NCI-H1105 treated with DMSO at 0.1 percent for 48 hours (cell line): ENCODE results near the gene HES1.
"Not testable (repeated sequence)": the region's sequence is repeated elsewhere in the genome, so short reads cannot be mapped to it uniquely, and the experiment has no call there.

ENCODE experiments used
- DNase-seq: peaks from one replicate; lab custom pipeline; 2025; lab: John Stamatoyannopoulos, UW

Gene HES1

DNA sequence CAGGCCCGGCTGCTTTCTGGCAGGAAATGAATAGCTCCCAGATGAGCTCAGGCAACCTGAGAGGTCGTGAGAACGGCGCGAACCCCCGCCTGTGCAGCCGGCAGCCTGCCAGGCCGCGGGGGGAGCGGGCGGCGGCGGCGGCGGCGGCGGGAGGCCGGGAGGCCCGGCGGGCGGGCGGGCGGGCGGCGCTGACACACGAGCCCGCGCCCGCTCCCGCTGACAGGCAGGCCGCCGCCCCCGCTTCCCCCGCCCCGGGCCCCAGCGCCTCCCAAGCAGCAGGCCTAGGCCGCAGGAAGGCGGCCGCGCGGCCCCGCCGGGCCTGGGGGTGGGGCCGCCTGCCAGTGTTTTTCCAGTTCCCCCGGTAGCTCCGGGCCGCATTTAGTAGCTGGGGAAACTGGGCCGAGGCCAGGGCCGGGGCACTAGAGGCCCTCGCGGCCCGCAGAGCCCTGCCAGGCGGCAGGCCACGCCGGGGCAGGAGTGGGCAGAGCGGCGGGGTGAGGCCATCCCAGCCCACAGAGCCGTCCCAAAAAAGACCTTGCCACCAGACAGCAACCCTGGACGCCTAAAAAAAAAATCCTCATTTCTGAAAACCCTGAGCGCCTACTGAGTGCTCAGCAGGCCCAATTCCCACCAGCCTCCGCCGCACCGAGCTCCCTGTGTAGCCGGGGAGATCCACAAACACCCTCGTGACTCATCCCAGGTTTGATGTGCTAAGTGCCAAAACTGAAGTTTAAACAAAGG is 5.6 kb downstream of the HES1 start:
- DNase-seq, result peak; percentile 85

- no peak for DNase-seq
These were observed 6.4 kb downstream of the HES1 start for GRCh38 chr3:194142156-194142910.

GRCh38 chr3:194145702-194146101 is 9.8 kb downstream of the HES1 start:
- DNase-seq, result no peak

- DNase-seq, result no peak
These were observed 11.7 kb downstream of the HES1 start for GRCh38 chr3:194147679-194148078.

DNA sequence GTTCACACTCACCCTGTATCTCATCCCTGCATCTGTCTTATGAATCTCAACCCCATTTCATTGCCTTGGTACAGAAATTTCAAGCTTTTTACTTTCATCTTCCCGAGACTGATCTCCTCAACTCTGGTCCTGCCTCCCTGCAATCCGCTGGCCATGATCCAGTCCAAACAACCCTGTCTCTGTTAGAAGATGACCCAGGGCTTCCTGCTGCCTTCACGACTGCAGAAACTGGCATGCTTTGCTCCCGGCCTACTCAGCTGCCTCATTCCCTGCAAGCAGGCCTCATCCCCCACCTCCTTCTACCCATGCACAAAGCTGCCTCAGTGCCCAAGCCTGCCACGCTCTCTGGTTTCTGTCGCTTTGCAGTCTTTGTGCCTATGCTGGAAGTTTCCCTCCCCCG is 12.4 kb downstream of the HES1 start:
- no peak for DNase-seq

GRCh38 chr3:194150252-194150934 is 14.4 kb downstream of the HES1 start:
- DNase-seq, result no peak

DNA sequence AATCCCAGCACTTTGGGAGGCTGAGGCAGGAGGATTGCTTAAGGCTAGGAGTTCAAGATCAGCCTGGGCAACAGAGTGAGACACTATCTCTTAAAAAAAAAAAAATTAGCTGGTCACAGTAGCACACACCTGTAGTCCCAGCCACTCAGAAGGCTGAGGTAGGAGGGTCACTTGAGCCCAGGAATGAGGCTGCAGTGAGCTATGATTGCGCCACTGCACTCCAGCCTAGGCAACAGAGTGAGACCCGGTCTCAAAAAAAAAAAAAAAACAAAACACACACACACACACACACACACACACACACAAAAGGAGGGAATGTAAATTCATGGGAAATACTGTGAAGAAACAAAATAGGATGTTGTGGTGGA is 15.0 kb downstream of the HES1 start:
- not testable (repeated sequence) for DNase-seq

DNA sequence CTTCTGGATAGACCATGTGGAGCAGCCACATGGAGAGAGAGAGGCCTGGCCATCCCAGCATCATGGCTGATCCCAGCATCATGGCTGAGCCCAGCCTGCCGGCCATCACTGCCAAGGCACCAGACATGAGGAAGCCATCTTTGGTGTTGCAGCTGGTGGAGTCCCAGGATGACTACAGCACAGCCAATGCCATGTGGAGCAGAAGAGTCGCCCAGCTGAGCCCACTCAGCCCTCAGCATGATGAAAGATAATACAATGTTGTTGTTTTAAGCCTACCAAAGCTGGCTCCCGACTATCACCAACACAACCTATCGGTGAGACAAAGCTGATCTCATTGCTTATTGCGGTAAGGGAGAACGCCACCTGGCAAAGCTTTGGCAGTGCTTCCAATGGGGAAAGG is 18.4 kb downstream of the HES1 start:
- DNase-seq, result no peak

DNA sequence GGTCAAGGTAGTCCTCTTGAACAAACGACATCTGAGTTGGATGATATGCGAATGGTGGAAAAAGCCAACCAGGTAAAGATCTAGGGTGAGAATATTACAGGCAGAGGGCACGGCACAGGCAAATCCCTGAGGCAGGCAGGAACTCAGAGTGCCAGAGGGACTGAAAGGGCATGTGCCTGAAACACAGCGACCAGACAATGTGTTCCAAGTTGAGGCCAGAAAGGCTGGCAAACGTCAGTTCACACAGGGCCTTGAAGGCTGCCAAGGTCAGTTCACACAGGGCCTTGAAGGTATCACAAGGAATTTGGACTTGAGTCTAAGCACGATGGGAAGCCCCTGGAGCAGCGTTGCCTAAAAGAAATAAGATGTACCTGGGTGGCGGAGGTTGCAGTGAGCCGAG is 20.1 kb downstream of the HES1 start:
- no peak for DNase-seq

DNA sequence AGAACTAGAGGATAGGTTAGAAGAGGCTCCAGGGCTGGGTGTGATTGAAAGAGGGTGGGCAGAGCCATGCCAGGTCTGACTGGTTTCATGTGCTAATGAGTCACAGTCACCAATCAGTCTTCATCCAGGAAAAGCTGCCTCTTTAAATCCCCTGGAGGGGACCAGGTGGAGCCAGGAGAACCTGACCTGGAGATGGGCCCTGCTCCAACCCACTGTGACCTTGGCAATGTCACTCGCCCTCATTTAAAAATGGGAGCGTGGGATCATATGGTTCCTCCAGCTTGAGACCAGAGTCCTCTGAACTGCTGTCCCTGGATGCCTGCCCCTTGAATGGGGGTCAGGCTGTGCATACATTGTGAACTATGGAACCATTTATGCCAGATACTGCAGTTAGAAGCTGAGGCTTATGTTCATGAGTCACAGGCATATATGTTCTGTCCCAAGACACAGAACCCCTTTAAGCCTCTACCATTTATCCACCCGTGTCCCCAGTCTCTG is 23.0 kb downstream of the HES1 start:
- DNase-seq, result no peak

- no peak for DNase-seq
These were observed 24.2 kb downstream of the HES1 start for GRCh38 chr3:194160158-194160557.

- no peak for DNase-seq
These were observed 25.4 kb downstream of the HES1 start for GRCh38 chr3:194161131-194162045.

DNA sequence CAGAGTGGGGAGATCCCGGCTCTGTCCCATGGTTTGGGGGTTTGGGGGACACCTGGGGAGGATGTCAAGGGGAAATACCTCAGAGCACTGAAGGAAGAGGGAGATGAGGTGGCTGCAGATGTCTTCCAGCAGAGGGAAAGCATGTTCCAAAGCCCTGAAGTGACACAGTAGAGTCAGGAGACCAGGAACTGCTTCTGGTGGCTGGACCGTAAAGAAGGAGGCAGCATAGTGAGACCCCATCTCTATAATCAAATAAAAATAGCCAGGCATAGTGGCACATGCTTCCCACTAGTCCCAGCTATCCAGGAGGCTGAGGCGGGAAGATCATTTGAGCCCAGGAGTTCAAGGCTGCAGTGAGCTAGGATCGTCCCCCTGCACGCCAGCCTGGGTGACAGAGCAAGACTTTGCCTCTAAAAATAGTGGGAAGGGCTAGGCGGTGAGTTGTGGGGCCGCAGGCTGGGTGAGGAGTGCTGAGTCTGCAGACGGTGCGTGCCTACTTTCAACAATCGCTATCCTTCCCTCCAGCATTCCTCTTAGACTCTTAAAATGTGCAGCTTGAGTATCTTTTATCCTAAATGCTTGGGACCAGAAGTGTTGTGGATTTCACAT is 26.2 kb downstream of the HES1 start:
- no peak for DNase-seq

DNA sequence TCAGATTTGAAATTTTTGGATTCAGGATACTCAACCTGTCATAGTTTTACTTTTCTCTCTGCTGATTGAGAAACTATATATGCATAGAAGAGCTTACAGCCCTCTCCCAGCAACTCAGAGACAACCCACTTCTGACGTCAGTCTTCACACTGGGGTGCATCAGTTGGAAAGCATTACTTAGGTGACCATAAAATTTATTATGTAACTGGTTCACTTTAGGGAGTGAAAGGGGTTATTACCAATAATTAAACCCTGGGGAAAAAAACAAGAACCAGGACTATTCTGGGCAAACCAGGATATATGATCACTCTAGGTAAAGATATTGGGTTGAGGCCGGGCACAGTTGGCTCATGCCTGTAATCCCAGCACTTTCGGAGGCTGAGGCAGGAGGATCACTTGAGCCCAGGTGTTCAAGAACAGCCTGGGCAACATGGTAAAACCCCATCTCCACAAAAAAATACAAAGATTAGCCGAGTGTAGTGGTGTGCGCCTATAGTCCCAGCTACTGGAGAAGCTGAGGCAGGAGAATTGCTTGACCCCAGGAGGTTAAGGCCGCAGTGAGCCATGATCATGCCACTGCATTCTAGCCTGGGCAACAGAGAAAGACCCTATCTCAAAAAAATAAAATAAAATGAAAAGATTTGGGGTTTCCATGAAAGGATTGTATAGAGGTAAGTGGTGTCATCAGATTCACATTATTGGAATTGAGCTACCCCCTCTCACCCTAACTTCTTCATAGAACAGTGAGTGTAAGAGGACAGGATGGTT is 27.1 kb downstream of the HES1 start:
- no peak for DNase-seq

GRCh38 chr3:194163697-194164096 is 27.7 kb downstream of the HES1 start:
- DNase-seq, result no peak

DNA sequence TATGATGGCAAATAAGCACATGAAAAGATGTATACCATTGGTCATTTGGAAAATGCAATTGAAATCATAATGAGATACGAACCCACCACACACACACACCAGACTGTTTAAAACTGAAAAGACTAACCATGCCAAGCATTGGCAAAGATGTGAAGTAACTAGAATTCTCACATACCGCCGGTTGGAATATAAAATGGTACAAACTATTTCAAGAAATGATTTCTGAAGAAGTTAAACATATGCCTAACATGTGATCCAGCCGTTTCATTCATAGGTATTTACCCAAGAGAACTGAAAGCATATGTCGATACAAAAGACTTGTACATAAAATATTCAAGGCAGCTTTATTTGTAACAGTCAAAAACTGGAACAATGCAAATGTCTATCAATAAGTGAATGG is 28.9 kb downstream of the HES1 start:
- DNase-seq, result no peak

- DNase-seq, result no peak
These were observed 29.5 kb downstream of the HES1 start for GRCh38 chr3:194165271-194166018.

- DNase-seq, result no peak
These were observed 30.9 kb downstream of the HES1 start for GRCh38 chr3:194166682-194167479.
